ENCODE data around the gene KIF13A. TPM values are rescaled to one million over a fixed set of nuclear protein-coding genes. Genes with fewer than 3 reads are reported as not detected.

Gene KIF13A
- total and polyA plus RNA-seq, 9 of the 15 experiments (the other 6 are each of a cell fraction or from before 2014, with no cell fraction given): 3.6 to 44.3 (median 29.7) TPM

- intact Hi-C loops (cut with micrococcal nuclease) (no loop called here), in situ Hi-C loops (cut with MboI) (no loop called here)
- Histone ChIP-seq H4K20me1 (replicated peaks; ENCODE audit: control insufficient read depth, insufficient read depth, low read length) (no peaks in the 10 kb centered on the region), H3K4me1 (replicated peaks in 1 of 2; ENCODE audit: control insufficient read depth in 2 of 2, insufficient read depth in 2 of 2, low read length in 2 of 2) (peaks cover 10 to 33% of the 10 kb centered on the region in 2 experiments; a peak in 4 of 5 replicates), H3K4me3 (no peak overlapping the region), H3K9ac (ENCODE audit: insufficient read depth in 1 of 2, low read depth in 2 of 2, low read length in 2 of 2) (no peak overlapping the region), H3K27ac (ENCODE audit: extremely low read depth, low read depth, low read length) (no peak overlapping the region), H3K36me3 (ENCODE audit: control insufficient read depth, insufficient read depth, low read length) (peaks cover 13% of the 10 kb centered on the region; the same call in 2 of the 3 replicates), H2AFZ (ENCODE audit: low read depth, low read length) (no peak overlapping the region), H3K9me1 (ENCODE audit: control insufficient read depth, insufficient read depth, low read length) (no peaks in the 10 kb centered on the region), H3K27me3 (ENCODE audit: control insufficient read depth in 2 of 2, insufficient read depth in 2 of 2, low read length in 2 of 2) (no peaks in the 10 kb centered on the region), H3K9me3 (replicated peaks; ENCODE audit: control insufficient read depth, insufficient read depth, low read depth, low read length) (no peaks in the 10 kb centered on the region), H3K4me2 (ENCODE audit: insufficient read depth, low read length) (no peak overlapping the region), H3K79me2 (ENCODE audit: control insufficient read depth, insufficient read depth, low read length) (no peaks in the 10 kb centered on the region; the same call in 2 of the 3 replicates)
- no peak for DNase-seq (ENCODE audit: extremely low read depth in 1 of 4, low spot score in 3 of 4)
- WGBS (ENCODE audit: insufficient coverage, low coverage, missing lambda C conversion rate): 97% methylated on average over 1 of the region's 1 CpG
- no peak for ATAC-seq
- ChIA-PET CTCF (ENCODE audit: low intra/inter-chr PET ratio) (no interaction called here), POLR2A (interaction anchor here (0.7 kb wide), 1 partner anchor 11 kb away, joined by 3 read pairs; no protein-coding TSS in a partner anchor)
- BruUV-seq (replicated peaks): no TSS peak
- no peak for FAIRE-seq
- TF ChIP-seq ZNF121 (CRISPR knock-in tag; conservative IDR thresholded peaks at IDR 0.05) (no peak), HEY1 (CRISPR knock-in tag; IDR thresholded peaks at IDR 0.05; ENCODE audit: borderline replicate concordance) (no peak), RREB1 (CRISPR knock-in tag; IDR thresholded peaks at IDR 0.05) (no peak), FOXJ2 (tag; IDR thresholded peaks at IDR 0.05) (no peak), ZC3H8 (IDR thresholded peaks at IDR 0.05) (no peak), WHSC1 (IDR thresholded peaks at IDR 0.05; ENCODE audit: low read length) (no peak)
Measured at GRCh38 chr6:17861361-17861760, 126.1 kb downstream of the KIF13A start.
